MV-4-11 (cell line): Measurements from ENCODE around the gene RSPH9.

Source experiments
- DNase-seq: peaks from one replicate; lab custom pipeline; 2025; lab: John Stamatoyannopoulos, UW

RSPH9 gene

GRCh38 chr6:43644940-43645612, at the start of gene RSPH9:
Gene RSPH9 (plus strand): TSS chr6:43645036. CDS start chr6:43645099, 63 bp downstream.
- DNase-seq: no peak

GRCh38 chr6:43600595-43600994, 44.2 kb upstream of the RSPH9 start:
- DNase-seq: no peak

GRCh38 chr6:43604174-43604573, 40.7 kb upstream of the RSPH9 start:
- no peak for DNase-seq

GRCh38 chr6:43606019-43606418, 38.8 kb upstream of the RSPH9 start:
- no peak for DNase-seq

- DNase-seq: peak; percentile 57
Observed at GRCh38 chr6:43608310-43608763, 36.5 kb upstream of the RSPH9 start.

- DNase-seq: peak; percentile 67
Observed at GRCh38 chr6:43608807-43609206, 36.0 kb upstream of the RSPH9 start.

GRCh38 chr6:43609402-43609801, 35.4 kb upstream of the RSPH9 start:
- no peak for DNase-seq

GRCh38 chr6:43610431-43610830, 34.4 kb upstream of the RSPH9 start:
- no peak for DNase-seq

GRCh38 chr6:43613721-43614395, 31.0 kb upstream of the RSPH9 start:
- no peak for DNase-seq

GRCh38 chr6:43614396-43614730, 30.5 kb upstream of the RSPH9 start:
- no peak for DNase-seq

- DNase-seq: no peak
Observed at GRCh38 chr6:43616725-43617472, 27.9 kb upstream of the RSPH9 start.

GRCh38 chr6:43621078-43621835, 23.6 kb upstream of the RSPH9 start:
- no peak for DNase-seq

- DNase-seq: no peak
Observed at GRCh38 chr6:43621836-43622180, 23.0 kb upstream of the RSPH9 start.

- no peak for DNase-seq
Observed at GRCh38 chr6:43622541-43622940, 22.3 kb upstream of the RSPH9 start.

GRCh38 chr6:43623880-43624785, 20.7 kb upstream of the RSPH9 start:
- DNase-seq: no peak

GRCh38 chr6:43624786-43625288, 20.0 kb upstream of the RSPH9 start:
- DNase-seq: no peak

GRCh38 chr6:43625393-43625992, 19.3 kb upstream of the RSPH9 start:
- DNase-seq: no peak

- peak; percentile 70 for DNase-seq
Observed at GRCh38 chr6:43627008-43627825, 17.6 kb upstream of the RSPH9 start.

- peak; percentile 10 for DNase-seq
Observed at GRCh38 chr6:43628393-43629103, 16.3 kb upstream of the RSPH9 start.
